ENCODE results near the gene ADAM12. TPM values are rescaled to one million over a fixed set of nuclear protein-coding genes. Genes with fewer than 3 reads are reported as not detected.

ADAM12 gene
- total RNA-seq, 1 experiment from 2014 or later: 0.24 TPM

GRCh38 chr10:126012485-126012884 lies 375.8 kb downstream of the ADAM12 start:
- Histone ChIP-seq H3T11ph (ENCODE audit: low read length) (no peak overlapping the region), H3K79me1 (ENCODE audit: insufficient read depth, low read depth, low read length, poor library complexity, severe bottlenecking) (no peaks in the 10 kb centered on the region), H3K14ac (ENCODE audit: insufficient read depth, low read length) (no peak overlapping the region), H3K9me3 (ENCODE audit: control insufficient read depth, low read depth, low read length) (no peaks in the 10 kb centered on the region), H2BK20ac (ENCODE audit: low read depth, low read length, poor library complexity, severe bottlenecking) (no peak overlapping the region), H4K20me1 (ENCODE audit: control insufficient read depth, insufficient read depth, insufficient read length) (no peaks in the 10 kb centered on the region), H2AK5ac (ENCODE audit: insufficient read length, low read length) (no peak overlapping the region), H3K56ac (ENCODE audit: insufficient read length, low read depth, low read length) (no peak overlapping the region), H3K9ac (ENCODE audit: extremely low read depth, insufficient read length, low read length) (no peak overlapping the region), H3K23ac (ENCODE audit: insufficient read length, low read depth, low read length) (no peak overlapping the region), H2BK120ac (ENCODE audit: low read depth, low read length, poor library complexity, severe bottlenecking) (no peak overlapping the region), H2BK12ac (ENCODE audit: insufficient read length, low read depth, low read length) (no peak overlapping the region), H3K27ac (ENCODE audit: insufficient read length, low read depth, low read length) (no peak overlapping the region), H4K8ac (replicated peaks; ENCODE audit: insufficient read length, low read depth, low read length) (no peak overlapping the region), H4K91ac (ENCODE audit: insufficient read length, low read depth, low read length) (no peak overlapping the region), H3K79me2 (ENCODE audit: insufficient read depth, low read length) (no peaks in the 10 kb centered on the region), H2BK15ac (ENCODE audit: low read depth, low read length) (no peak overlapping the region), H4K5ac (ENCODE audit: insufficient read length, low read depth, low read length) (no peak overlapping the region), H3K18ac (ENCODE audit: insufficient read length, low read depth, low read length) (no peak overlapping the region), H3K27me3 (ENCODE audit: insufficient read depth, low read length) (no peaks in the 10 kb centered on the region), H3K23me2 (ENCODE audit: insufficient read length, low read depth, low read length, poor library complexity, severe bottlenecking) (no peaks in the 10 kb centered on the region), H2BK5ac (ENCODE audit: insufficient read length, low read length) (no peak overlapping the region), H3K4ac (ENCODE audit: low read depth, low read length) (no peak overlapping the region), H2AFZ (ENCODE audit: low read length) (no peak overlapping the region), H3K4me2 (ENCODE audit: insufficient read depth, insufficient read length, low read length) (no peak overlapping the region), H3K4me1 (ENCODE audit: insufficient read depth, low read length) (no peaks in the 10 kb centered on the region)
- DNase-seq: no peak
- 0 out of 2 replicates have a peak, but pooled peaks cover 1% of the 10 kb centered on the region for H3K27me3 Mint-ChIP-seq (ENCODE audit: low read depth)
- peaks cover 8% of the 10 kb centered on the region in 2 experiments for H3K4me1 Mint-ChIP-seq
- peaks cover 2% of the 10 kb centered on the region in 2 experiments; a peak in 2 of 5 replicates for H3K9me3 Mint-ChIP-seq
- H3K4me3 Mint-ChIP-seq: no peak overlapping the region
- no peak for TF ChIP-seq CTCF (conservative IDR thresholded peaks at IDR 0.05)
- no peak overlapping the region for H3K27ac Mint-ChIP-seq
- WGBS (ENCODE audit: extremely low coverage, insufficient read length, low lambda C conversion rate): no CpG with 5 or more reads among the region's 2 CpGs
- H3K36me3 Mint-ChIP-seq (ENCODE audit: insufficient read depth in 1 of 3, low read depth in 3 of 3): no peaks in the 10 kb centered on the region; a peak in 1 of 7 replicates

Measured in H9 (cell line).